LNCAP (cell line): Measurements from ENCODE around the gene ARHGAP31.

Source experiments
- CTCF ChIP-seq: fragments of 450-650 bp; IDR thresholded peaks from 2 replicates; pipeline ENCODE4 v1.5.1; 2017; ENCODE audit warnings: mild to moderate bottlenecking

Gene ARHGAP31

GRCh38 chr3:119401503-119402440 is 107.6 kb downstream of the ARHGAP31 start:
- TF ChIP-seq CTCF: no peak

DNA sequence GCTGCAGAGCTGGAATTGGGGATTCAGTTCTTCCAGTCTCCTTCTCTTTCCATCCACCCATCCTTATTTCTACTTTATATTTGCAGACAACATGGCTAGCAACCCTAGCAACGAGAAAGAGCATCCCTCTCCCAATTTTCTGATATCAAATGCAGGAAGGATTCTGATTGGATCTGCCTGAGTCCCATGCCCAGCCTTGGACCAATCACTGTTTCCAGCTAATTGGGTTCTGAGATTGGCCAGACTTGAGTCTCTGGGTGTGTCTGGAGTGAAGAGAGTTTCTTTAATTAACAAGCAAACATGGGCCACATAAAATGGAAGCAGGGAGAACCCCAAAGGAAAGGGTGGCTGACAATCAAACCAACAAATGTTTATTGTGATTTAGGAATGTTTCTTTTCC is 108.6 kb downstream of the ARHGAP31 start:
- TF ChIP-seq CTCF: no peak

DNA sequence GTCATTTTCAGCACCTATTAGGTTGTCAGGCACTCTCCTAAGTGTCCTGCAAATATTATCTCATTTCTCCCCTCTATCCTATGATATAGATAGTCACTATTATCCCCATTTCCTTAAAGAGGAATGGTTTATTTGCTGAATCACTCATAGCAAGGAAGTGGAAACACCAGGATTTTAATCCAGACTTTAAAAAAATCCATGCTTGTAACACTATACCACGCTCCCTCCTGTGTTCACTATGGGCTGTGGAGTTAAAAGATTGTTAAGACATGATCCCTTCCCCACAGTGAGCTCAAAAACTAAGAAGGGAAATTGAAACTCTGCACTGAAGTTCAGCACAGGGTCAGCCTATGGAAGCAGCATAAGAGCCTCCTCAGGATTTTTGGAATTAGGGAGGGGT is 109.0 kb downstream of the ARHGAP31 start:
- TF ChIP-seq CTCF: no peak

DNA sequence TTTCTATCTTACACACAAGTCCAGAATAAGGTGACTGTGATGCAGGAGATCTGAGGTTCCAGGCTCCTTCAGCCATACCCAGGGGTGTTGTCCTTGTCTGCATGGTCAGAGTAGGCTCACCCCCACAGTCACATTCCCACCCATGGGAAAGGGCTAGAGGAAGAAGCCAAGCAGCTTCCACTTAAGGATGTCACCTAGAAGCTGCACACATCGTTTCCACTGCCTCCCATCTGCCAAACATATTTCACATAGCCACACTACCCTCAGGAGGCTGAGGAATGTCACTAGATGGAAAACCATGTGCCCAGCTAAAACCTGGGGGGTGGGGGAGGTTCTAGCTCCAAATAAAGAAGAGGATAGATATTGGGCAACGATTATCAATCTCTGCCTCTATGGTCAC is 111.1 kb downstream of the ARHGAP31 start:
- no peak for TF ChIP-seq CTCF

DNA sequence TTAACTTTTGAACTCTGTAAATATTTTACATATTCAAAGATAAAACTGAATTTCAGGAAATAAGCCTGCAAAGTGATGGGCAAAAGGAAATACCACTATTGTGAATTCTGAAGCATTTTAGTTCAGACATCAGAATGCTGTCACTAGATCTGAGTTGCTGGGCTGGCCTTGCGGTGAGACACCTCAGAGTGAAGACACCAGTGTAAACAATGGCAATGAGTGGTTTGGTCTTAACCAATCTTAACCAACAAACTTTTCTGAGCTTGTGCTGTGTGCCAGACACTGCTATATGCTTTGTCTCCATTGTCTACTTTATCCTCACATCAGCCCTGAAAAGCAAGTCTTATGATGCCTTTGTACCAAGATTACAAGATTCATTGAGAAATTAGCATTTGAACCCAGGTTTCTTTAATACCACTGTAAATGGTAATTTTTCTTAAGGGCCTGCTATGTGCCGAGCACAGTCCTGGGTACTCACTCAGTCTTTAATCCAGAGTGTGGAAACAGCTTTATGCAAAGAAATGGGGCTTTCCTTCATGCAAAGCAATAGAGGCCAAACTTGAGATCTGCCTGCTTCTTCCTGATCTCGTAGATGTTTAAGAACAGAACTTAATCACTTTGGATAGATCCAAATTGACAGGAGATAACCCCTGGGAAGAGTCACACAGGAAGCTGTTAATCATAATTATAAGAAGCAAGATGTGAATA is 114.2 kb downstream of the ARHGAP31 start:
- TF ChIP-seq CTCF: no peak

DNA sequence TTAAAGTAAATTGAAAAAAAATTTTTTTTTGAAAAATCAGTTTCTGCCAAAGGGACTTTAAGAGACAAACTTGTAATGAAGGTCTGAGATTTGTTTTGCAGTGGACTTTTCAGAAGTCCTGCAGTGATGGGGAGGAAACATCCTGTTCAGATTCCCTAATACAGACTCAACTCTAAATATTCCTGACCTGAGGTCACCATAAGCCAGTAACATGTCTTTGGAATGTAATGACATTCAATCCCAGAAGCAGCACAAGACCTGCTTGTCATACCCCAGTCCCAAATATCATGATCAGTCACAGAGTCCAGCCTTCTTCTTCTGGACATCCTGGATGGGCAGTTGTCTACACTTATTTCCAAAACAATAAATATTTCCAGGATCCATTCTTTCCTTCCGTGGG is 115.7 kb downstream of the ARHGAP31 start:
- no peak for TF ChIP-seq CTCF

- TF ChIP-seq CTCF: no peak
Measured at GRCh38 chr3:119413603-119414280, 119.6 kb downstream of the ARHGAP31 start.
